GM19035 (cell line): ENCODE results near the gene SPOCK2.

ENCODE experiments used
- ATAC-seq: cut with Tn5 transposase; IDR thresholded peaks from one replicate; pipeline ENCODE4 v1.9.1; 2021; ENCODE audit not compliant: unreplicated experiment

SPOCK2 gene

GRCh38 chr10:72074574-72075375 lies 13.6 kb downstream of the SPOCK2 start:
- no peak for ATAC-seq

DNA sequence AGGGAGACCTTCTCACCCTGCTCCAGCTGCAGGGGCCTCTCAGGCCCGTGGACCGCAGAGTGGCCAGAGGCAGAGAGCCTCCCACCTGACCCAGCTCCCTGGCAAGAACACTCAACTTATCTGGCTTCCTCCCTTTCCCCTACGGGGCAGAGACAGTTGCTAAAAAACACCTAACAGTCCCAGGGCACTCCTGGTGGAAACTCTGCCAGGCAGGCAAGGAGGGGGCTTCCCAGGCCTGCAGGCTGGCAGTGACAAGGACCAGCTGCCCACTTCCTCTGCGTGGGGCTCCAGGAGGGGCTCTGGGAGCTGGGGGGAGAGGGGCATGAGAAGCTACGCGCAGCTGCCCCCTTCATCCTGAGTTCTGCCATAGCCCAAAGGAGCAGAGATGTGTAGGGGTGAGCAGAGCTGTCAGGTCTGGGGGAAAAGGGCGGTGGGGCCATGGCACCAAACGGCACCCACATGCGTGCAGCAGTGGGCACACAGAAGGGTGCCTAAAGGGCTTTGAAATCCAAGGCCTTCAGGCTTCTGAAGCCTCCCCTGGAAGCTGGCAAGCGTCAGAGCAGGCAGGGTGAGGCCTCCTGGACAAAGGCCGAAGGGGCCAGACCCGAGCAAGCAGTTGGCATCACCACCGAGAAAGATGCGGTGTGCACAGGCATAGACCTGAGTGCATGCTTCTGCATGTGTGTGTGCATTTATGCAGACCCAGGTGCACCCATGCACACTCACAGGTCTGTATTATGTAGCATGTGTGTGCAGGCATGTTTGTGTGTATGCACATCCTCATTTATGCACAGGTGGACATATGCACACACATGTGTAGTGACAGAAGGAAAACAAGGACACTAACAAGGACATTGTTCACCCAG lies 14.4 kb downstream of the SPOCK2 start:
- ATAC-seq, result no peak

DNA sequence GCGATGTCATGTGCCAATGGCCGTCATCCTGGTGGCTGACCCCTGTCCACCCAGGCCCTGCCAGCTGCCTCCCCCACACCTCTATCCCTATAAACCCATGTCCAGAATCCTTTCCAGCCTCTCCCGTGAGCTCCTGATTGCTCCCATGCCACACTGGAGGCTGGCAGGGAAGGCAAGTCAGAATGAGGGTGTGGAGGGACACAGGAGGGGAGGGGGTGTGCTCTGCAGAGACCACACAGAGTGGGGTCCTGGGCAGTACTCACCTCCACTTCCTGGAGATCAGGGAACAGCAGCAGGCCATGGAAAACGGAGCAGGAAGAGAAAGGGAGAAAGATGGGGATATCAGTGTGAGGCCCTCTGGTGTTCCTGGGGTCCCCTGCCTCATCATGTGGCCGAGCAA lies 15.7 kb downstream of the SPOCK2 start:
- no peak for ATAC-seq

DNA sequence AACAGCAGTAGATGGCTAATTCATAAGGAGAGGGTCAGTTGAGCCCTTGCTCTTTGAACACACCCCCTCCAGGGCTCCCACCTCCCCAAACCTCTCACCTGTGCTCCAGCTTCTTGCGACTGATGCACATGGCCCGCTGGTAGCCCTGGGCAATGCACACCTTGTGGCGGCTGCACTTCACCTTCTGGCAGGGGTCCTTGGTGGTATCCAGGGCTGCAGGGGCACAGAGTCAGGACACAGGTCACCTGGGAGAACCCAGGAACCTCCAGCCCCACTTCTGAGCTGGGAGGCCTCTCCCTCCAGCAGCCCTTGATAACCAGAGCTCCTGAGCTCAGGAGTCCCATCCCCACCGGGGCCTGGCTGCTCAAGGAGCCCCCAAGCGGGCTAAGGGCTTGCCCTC lies 16.3 kb downstream of the SPOCK2 start:
- no peak for ATAC-seq

- ATAC-seq, result no peak
These were observed 18.4 kb downstream of the SPOCK2 start for GRCh38 chr10:72069751-72070526.

DNA sequence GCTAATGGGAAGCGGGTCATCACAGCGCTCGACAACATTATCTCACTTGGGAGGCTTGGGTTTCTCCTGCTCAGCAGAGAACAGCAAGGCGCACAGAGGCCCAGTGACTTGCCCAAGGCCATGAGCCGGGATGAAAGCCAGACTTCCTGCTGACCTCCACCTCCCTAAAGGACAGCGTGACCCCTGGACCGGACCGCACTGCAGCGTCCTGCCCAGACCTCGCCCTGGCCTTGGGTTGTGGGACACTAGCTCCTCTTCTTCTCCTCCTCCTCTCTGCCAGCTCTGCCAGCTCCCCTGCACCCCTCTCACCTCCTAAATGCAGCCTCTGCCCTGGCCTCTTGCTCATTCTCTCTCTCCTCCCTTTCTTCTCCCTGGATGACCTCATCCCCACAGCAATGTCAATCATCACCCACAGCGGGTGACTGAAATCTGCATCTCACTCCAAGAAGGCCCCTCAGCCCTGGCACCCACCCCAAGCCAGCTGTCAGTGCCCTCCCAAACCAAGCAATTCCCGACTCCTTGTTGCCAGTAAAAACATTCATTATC lies 19.4 kb downstream of the SPOCK2 start:
- ATAC-seq, result no peak

GRCh38 chr10:72068126-72068765 lies 20.1 kb downstream of the SPOCK2 start:
- no peak for ATAC-seq

DNA sequence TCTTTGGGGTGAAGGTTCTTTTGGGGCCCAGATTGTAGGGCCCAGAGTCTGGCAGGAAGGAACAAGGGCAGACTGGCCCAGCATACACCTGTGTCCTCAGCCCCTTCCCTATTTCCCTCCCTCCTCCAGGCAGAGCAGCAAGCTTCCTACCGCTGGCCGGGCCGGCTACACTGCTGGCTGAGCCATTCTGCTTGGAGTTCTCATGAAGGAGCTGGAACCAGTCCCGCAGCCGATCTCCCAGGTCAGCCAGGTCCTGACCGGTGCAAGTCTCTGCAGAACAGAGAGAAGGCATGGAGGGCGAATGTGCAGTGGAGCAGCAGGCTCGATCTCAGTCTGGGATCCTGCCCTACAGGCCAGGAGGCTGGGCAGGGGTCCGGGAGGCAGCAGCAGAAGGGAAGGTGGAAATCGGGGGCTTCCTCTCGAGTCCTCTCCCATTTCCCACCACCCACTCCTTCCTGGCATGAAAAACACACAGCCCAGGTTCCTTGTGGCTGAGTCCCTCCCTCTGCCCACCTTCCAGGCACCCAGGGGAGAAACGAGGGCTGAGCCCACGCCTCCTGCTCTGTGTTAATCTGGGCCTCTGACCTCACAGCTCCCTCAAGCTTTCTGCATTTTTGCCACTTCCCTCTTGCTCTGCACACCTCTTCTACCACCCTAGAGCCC lies 20.8 kb downstream of the SPOCK2 start:
- ATAC-seq, result no peak

DNA sequence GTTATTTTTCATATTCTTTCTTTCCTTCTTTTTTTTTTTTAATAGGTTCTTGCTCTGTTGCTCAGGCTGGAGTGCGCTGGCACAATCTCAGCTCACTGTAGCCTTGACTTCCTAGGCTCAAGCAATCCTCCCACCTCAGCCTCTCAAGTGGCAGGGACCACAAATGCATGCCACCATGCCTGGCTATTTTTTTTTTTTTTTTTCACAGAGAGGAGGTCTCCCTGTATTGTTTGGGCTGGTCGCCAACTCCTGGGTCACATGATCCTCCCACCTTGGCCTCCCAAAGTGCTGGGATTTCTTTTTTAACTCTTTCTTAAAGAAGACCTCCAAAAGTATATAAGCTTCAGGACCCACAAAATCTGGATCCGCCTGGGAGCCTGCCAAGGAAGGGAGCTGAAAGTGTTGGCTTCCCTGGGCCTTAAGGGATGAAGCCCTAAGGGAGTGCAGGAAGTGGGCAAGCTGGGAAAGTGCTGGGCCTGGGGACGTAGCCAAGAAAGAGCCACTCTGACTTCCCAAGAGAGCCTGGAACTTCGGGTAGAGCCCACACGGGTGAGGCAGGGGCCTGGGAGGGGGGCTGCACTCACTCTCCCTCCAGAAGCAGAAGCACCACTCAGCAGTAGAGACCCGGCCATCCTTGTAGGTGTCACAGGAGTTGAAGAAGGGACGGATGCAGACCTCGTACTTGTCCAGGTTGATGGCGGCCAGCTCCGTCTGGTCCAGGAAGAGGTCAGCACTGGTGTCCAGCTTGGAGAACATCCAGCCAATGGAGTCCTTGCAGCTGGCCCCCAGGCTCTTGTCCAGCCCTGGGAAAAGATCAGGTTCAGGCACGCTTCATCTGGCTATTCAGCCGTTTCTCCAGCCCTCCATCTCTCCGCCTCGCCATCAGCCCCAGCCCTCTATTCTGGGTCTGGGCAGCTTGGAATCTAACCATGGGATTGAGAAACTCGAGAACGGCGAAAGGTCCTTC lies 21.8 kb downstream of the SPOCK2 start:
- ATAC-seq, result no peak

DNA sequence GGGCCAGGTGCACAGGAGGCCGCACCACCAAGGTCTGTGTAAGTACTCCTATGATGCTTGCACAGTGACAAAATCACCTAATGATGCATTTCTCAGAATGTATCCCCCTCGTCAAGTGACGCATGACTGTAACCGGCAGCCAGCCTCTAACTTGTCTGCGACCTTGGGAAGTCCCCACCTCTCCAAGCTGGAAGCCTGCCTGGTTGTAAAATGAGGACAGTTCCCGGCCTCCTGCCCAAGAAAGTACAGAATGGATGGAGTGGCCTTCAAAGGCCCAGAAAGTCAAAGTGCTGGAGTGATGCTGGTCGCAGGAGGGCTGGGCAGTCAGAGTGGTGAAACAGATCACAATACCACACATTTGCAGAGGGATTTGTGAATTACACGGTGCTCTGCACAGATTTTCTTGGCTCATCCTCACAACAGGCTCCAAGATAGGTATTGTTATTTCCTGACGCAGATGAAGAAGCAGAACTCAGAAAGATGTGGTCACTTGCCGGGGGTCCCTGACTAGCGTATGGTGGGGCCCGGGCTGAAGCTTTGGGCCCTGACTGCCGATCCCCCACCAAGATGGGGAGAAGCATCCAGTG lies 22.8 kb downstream of the SPOCK2 start:
- ATAC-seq, result no peak

DNA sequence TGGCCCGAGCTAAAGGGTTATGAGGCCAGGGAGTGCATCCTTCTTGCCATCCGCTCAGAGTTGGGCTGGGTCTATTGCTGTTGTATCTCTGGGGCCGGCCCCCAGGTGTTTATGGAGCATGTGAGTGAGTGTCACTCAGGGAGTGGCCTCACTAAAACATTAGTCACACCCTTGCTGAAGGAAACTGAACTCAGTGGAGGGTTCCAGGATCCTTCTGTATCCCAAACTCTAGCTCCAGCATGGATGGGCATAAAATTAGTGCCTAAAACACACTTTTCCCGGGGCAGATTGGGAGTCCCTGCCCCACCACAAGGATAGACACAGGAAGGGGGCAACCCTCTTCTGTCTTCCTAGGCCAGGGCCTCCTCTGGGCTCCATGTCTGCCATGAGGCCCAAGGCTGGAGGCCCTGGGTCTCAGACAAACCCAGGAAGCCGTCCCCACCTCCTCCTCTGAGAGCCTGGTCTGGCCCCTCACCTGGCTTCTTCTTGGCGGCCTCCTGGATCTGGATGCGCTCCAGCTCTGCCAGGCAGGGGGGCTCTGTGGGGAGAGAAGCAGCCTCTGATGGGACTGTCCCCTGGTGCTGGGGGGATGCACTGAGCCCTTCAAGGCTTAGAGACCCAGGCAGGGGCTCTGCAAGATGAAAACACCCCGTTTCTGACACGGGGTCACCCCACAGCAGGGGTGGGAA lies 24.5 kb downstream of the SPOCK2 start:
- no peak for ATAC-seq

- ATAC-seq, result no peak
These were observed 25.3 kb downstream of the SPOCK2 start for GRCh38 chr10:72062832-72063702.

GRCh38 chr10:72062382-72062781 lies 26.0 kb downstream of the SPOCK2 start:
- no peak for ATAC-seq

DNA sequence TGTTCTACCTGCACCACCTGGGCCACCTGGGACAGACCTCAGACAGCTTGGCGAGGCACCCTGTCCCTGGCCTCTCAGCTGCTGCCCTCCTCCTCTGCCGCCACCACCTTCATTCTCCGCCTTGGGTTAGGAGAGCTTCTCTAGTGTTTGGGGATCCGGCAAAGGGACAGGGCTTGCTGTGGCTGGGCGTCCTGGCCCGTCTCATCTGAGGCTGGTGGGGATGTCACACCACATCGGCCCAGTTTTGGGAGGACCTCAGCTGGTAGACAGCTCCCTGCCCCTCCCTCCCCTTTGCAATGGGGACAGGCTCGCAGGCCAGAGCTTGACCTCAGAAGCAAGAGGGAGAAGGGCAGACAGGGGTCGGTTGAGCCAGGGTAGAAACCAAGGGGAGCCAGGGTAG lies 26.4 kb downstream of the SPOCK2 start:
- ATAC-seq, result no peak

GRCh38 chr10:72061491-72061890 lies 26.9 kb downstream of the SPOCK2 start:
- ATAC-seq, result no peak

DNA sequence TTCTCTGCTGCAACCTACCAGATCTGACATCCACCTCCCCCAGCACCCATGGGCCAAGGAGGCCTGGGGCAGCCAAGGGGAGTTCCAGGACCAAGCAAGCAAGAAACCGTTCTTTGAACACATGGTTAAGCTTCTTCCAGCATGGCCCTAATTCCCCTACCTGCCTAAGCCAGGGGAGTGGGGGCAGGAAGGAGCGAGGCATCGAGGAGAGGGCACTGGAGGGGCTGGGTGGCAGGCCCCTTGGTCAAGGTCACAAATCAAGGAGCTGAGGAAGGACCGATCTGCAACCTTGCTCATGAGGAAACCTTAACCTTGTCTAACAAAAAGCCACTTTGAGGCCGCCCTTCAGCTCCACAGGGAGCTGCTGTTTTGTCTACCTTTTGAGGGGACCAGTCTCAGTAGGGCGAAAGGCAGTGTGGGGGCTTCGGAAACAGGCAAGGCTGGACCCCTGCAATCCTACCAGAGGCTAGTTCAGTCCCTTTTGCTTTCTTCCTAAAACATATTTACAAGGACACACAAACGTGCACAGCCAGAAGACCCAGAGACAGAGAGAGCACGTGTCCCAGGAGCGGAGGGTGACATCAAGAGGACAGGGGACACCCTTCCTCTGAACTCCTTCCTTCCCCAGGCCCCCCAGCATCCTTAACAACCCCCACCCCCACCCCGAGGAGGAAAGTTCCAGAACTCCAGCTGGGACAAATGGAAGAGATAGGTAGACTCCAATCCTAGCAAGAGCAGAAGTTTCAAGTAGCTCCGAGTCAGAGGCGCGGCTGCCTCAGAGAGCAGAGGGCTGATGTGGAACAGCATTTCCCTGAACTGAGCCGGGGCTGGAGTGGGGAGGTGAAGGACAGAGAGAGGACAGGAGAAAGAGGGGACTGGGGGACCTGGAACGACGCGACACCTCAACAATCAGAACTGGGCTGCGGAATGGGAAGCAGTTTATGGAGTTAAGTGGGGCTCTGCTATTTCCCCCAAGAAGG lies 28.2 kb downstream of the SPOCK2 start:
- ATAC-seq, result no peak
